Mesothelial cell of epicardium (in vitro differentiated cells): ENCODE results near the gene RFTN1. TPM values are rescaled to one million over a fixed set of nuclear protein-coding genes. Genes with fewer than 3 reads are reported as not detected.

Source experiments
- DNase-seq, 2 experiments: peaks; one replicate each; pipeline ENCODE4 v3.0.0; 2021; ENCODE audit warnings: low spot score in 2 of 2; ENCODE audit not compliant: unreplicated experiment in 2 of 2
- H3K27ac Mint-ChIP-seq: 2 replicates; pipeline ENCODE4 v1.8.0; 2021; ENCODE audit warnings: mixed read lengths
- H3K27me3 Mint-ChIP-seq: 2 replicates; pipeline ENCODE4 v1.8.0; 2021; ENCODE audit warnings: low read depth, mixed read lengths
- H3K36me3 Mint-ChIP-seq: 2 replicates; pipeline ENCODE4 v1.8.0; 2021; ENCODE audit warnings: mixed read lengths
- H3K4me1 Mint-ChIP-seq: 2 replicates; pipeline ENCODE4 v1.8.0; 2021; ENCODE audit warnings: mixed read lengths
- H3K4me3 Mint-ChIP-seq: 2 replicates; pipeline ENCODE4 v1.8.0; 2021; ENCODE audit warnings: mild to moderate bottlenecking, moderate library complexity, mixed read lengths
- H3K9me3 Mint-ChIP-seq: 2 replicates; pipeline ENCODE4 v1.8.0; 2021; ENCODE audit warnings: mixed read lengths
- total RNA-seq: library from RNA; stranded (reverse); gene quantifications from 3 replicates; pipeline ENCODE4 v1.2.1, GENCODE V29; 2021
- TF ChIP-seq, protein P1 (sequence below): fragments of 200-600 bp; sonication (generic); IDR thresholded peaks from one replicate; pipeline ENCODE4 v1.5.0; 2021; ENCODE audit warnings: antibody characterized with exemption; ENCODE audit not compliant: unreplicated experiment

Gene RFTN1
- total RNA-seq, 1 donor from 2014 or later = 10.0 TPM

DNA sequence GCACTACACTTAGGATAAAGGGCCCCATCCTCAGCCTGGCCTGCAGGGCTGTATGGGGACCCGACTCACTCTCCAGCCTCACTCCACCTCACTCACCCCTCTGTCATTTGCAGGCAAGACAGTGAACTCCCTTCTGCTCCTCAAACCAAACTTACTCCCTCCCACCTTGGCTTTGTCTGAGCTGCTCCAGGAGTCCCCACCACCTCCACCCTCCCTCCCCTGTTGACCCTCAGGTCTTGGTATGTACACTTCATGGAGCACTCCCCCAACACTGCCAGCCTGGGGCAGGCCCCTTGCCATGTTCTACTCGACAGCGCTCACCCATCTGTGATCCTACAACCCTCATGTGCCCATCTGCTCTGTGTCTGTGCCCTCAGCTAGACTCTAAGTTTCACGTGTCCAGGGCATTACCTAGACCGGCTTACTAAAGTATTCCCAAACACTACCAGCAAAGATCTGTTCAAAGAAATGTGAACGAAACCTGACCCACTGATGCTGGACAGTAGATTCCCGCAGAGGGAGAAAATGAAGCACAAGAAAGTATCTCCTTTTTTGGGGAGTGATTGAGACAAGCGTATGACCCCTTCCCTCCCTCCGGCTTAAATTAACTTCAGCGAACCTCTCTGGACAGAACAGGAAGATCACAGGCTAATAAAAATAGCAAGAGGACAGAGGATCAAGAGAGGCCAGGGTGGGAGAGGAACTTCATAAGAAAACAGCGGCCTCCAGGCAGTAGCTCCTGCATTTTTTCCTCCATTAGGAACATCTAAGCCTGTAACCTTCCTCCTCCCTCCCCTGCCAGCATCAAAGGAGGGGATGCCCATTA lies 113.2 kb downstream of the RFTN1 start:
- Mint-ChIP-seq H3K27ac (peak overlapping the region; percentile 19), H3K9me3 (peaks cover 4% of the 10 kb centered on the region), H3K4me3 (no peak overlapping the region), H3K4me1 (peaks cover 16% of the 10 kb centered on the region), H3K27me3 (peaks cover 3% of the 10 kb centered on the region), H3K36me3 (peaks cover 2% of the 10 kb centered on the region)
- no peak for DNase-seq
- TF ChIP-seq, protein P1, sequence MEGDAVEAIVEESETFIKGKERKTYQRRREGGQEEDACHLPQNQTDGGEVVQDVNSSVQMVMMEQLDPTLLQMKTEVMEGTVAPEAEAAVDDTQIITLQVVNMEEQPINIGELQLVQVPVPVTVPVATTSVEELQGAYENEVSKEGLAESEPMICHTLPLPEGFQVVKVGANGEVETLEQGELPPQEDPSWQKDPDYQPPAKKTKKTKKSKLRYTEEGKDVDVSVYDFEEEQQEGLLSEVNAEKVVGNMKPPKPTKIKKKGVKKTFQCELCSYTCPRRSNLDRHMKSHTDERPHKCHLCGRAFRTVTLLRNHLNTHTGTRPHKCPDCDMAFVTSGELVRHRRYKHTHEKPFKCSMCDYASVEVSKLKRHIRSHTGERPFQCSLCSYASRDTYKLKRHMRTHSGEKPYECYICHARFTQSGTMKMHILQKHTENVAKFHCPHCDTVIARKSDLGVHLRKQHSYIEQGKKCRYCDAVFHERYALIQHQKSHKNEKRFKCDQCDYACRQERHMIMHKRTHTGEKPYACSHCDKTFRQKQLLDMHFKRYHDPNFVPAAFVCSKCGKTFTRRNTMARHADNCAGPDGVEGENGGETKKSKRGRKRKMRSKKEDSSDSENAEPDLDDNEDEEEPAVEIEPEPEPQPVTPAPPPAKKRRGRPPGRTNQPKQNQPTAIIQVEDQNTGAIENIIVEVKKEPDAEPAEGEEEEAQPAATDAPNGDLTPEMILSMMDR = no peak

DNA sequence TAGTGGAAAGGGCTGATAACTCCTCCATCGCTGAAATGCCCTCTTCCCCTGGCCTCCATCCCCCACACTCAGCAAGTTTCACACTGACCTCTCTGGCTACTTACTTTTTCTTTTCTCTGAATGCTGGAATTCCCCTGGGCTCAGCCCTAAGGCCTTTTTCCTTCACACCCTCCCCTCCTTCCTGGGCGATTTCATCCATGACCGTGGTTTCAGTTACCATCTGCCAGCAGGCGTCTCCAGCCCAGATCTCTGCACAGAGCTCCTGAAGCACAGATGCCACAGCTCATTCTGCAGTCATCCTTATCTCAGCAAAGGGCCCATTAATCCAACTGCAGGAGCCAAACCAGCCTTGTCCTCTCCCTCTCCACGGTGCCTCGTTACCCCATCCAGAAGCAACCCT lies 114.0 kb downstream of the RFTN1 start:
- TF ChIP-seq, protein P1 = no peak
- H3K36me3 Mint-ChIP-seq = peaks cover 2% of the 10 kb centered on the region
- no peak overlapping the region for H3K4me3 Mint-ChIP-seq
- peaks cover 16% of the 10 kb centered on the region for H3K4me1 Mint-ChIP-seq
- peaks cover 4% of the 10 kb centered on the region for H3K9me3 Mint-ChIP-seq
- H3K27ac Mint-ChIP-seq = peak overlapping the region; percentile 45
- H3K27me3 Mint-ChIP-seq = peaks cover 1% of the 10 kb centered on the region
- no peak for DNase-seq

DNA sequence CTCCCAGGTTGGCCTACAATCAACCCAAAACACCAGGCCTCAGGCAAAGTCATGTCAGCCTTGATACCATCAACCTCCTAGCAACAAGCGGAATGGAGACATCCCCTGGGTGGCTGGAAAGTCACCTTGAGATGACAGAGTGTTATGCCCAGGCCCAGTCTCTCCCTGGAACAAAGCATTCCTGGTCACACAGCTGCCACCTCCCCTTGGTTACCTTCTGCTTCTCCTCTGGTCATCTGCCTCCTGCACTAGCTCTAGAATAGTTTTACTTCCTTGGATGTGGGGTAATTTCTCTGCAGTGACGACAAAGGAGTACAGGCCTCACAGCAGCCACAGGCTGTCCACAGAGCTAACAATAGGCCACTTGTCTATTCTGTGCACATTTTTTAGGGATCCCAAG lies 114.9 kb downstream of the RFTN1 start:
- no peak overlapping the region for H3K27ac Mint-ChIP-seq
- no peak for DNase-seq
- peaks cover 16% of the 10 kb centered on the region for H3K4me1 Mint-ChIP-seq
- peaks cover 4% of the 10 kb centered on the region for H3K9me3 Mint-ChIP-seq
- H3K27me3 Mint-ChIP-seq = no peaks in the 10 kb centered on the region
- H3K4me3 Mint-ChIP-seq = no peak overlapping the region
- TF ChIP-seq, protein P1 = no peak
- peaks cover 2% of the 10 kb centered on the region for H3K36me3 Mint-ChIP-seq

DNA sequence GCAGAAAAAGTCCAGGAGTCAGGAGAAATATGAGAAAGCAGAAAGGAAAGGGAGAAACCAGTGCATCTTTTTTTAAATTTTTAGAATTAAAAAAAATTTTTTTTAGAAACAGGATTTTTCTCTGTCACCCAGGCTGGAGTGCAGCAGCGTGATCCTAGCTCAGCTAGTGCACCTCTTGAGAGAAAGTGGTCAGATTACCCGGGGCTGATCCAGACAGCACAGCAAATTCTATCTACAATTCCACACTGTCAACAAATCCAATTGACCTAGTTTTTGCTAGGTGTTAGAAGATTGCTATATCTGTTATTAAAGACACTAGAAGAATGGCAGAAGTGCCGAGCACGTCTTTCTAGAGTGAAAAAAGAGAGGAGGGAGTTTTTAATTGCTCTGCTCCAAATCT lies 117.3 kb downstream of the RFTN1 start:
- Mint-ChIP-seq H3K27me3 (no peaks in the 10 kb centered on the region), H3K9me3 (peaks cover 4% of the 10 kb centered on the region), H3K4me3 (no peak overlapping the region), H3K4me1 (peaks cover 18% of the 10 kb centered on the region), H3K36me3 (peaks cover 2% of the 10 kb centered on the region), H3K27ac (no peak overlapping the region)
- TF ChIP-seq, protein P1 = no peak
- DNase-seq = no peak

DNA sequence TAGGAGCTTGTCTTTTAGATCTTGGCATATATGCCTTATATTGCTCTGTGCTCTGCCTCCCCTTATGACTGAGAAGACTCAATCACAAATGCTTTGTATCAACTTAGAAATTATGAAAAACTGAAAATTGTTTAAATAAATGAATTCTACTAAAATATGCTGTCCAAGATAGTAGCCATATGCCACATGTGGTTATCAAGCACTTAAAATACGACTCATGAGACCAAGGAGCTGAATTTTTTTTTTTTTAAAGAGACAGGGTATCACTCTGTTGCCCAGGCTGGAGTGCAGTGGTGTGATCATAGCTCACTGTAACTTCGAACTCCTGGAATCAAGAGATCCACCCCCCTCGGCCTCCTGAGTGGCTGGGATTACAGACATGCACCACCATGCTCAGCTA lies 118.3 kb downstream of the RFTN1 start:
- H3K27ac Mint-ChIP-seq = no peak overlapping the region
- peaks cover 12% of the 10 kb centered on the region for H3K4me1 Mint-ChIP-seq

More for the DNA sequence above, 118.3 kb downstream of the RFTN1 start:
- TF ChIP-seq, protein P1 = no peak
- Mint-ChIP-seq H3K27me3 (no peaks in the 10 kb centered on the region), H3K36me3 (peaks cover 2% of the 10 kb centered on the region), H3K4me3 (no peak overlapping the region), H3K9me3 (peaks cover 4% of the 10 kb centered on the region)
- no peak for DNase-seq
